ENCODE measurements around the gene UNK.
"Not testable (repeated sequence)": the region's sequence is repeated elsewhere in the genome, so short reads cannot be mapped to it uniquely, and the experiment has no call there.

The UNK gene

DNA sequence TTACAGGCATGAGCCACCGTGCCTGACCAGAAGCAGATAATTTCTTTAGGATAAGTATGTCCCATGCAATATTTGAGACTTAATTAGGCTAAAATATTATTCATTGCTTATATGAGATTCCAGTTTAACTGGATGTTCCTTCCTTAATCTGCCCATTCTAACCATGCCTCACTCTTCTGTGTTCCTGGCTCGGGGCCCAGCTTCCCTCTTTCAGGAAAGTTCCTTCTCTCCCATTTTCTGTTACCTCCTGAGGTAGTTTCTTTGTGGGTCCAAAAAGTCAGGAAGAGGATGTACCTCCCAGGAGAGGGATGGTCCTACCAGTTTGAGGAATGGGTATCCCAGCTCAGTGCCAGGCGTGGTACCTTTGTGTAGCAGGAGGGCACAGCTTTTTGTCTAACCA is 23.3 kb downstream of the UNK start:
- DNase-seq (ENCODE audit: low read depth): no peak

DNA sequence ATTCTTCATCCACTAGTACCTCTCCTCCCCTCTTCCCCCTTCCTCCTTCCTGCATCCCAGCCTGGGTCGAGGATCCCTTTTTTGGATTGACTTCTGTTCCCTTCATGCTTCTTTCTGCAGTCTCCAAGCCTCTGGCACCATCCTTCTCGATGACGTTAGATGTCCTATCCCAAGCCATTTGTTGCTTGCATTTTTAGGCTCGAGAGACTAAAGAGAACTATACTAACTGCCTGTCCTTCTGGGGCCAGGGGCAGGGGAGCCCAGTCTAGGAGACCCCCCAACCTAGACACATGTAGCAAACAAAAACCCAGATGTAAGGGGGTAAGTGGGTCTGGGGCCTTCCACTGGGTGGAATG is 23.9 kb downstream of the UNK start:
- DNase-seq (ENCODE audit: low read depth): no peak

DNA sequence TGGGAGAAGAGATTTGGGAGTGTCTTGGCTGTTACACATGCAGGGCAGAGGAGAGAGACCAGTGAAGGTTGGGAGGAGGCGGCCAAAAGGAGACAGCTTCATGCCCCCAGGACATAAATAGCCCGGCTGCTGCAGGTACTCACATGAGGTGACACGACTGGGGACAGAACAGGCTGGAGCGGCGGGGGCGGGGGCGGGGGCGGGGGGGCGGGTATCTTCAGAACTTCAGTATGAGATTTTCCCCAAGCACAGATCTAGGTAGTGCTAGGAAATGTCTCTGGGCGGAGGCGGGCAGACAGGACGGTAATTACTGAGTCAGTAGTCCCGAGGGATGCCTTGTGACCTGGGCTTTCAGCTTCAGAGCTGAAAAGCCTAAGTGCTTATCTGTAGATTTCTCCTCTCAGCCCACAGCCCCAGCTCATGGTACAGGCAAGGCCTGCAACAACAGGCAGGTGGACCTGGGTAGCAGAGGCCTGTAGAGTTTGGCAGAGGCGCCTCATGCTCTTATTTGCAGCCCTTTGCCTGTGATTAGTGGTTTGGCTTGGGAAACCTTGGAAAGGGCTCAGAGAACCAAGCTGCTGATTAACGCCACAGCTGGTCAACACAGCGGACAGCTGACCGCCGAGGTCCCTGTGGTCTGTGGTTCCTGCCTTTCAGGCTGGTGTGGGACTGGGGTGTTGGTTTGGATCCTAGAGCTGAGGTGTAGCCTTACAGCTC is 24.5 kb downstream of the UNK start:
- DNase-seq (ENCODE audit: low read depth): peak; percentile 51

GRCh38 chr17:75809631-75810111 is 25.1 kb downstream of the UNK start:
- DNase-seq (ENCODE audit: low read depth): no peak

GRCh38 chr17:75810216-75810615 is 25.6 kb downstream of the UNK start:
- DNase-seq (ENCODE audit: low read depth): no peak

GRCh38 chr17:75810756-75811155 is 26.1 kb downstream of the UNK start:
- DNase-seq (ENCODE audit: low read depth): not testable (repeated sequence)

DNA sequence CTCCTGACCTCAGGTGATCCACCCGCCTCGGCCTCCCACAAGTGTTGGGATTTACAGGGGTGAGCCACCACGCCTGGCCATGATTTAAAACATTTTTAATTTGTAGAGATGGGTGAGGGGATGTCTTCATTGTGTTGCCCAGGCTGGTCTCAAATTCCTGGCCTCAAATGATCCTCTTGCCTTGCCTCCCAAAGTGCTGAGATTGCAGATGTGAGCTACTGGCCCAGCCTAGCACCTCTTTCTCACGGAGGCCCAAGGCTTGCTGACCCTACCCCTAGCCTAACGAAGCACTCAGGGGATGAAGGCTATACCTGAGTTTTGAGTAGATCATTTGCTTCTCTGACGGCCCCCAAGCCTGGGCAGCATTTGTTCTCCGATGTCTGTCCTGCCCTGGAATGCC is 26.6 kb downstream of the UNK start:
- no peak for DNase-seq (ENCODE audit: low read depth)

GRCh38 chr17:75812096-75813013 is 27.7 kb downstream of the UNK start:
- no peak for DNase-seq (ENCODE audit: low read depth)

GRCh38 chr17:75813081-75814020 is 28.7 kb downstream of the UNK start:
- no peak for DNase-seq (ENCODE audit: low read depth)

GRCh38 chr17:75814021-75814395 is 29.4 kb downstream of the UNK start:
- DNase-seq (ENCODE audit: low read depth): no peak

GRCh38 chr17:75814900-75815373 is 30.3 kb downstream of the UNK start:
- DNase-seq (ENCODE audit: low read depth): peak; percentile 78

GRCh38 chr17:75815399-75815798 is 30.8 kb downstream of the UNK start:
- no peak for DNase-seq (ENCODE audit: low read depth)

DNA sequence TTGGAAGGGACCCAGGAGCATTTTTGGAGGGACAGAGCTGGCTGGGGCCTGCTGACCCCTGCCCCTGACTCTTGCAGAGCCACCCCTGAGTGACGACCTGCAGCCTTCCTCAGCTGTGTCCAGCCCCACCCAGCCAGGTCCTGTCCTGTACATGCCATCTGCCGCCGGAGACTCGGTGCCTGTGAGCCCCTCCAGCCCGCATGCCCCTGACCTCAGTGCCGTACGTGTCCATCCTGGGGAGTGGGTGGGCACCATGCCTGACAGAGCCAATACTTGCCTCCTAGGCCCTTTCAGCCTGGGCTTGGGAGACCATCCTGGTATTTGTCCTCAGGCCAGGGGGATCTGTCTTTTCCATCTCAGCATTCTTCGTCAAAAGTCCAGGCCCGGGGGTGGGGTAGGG is 32.1 kb downstream of the UNK start:
- no peak for DNase-seq (ENCODE audit: low read depth)

- DNase-seq (ENCODE audit: low read depth): no peak
These were observed 33.0 kb downstream of the UNK start for GRCh38 chr17:75817571-75817970.

- DNase-seq (ENCODE audit: low read depth): no peak
These were observed 33.8 kb downstream of the UNK start for GRCh38 chr17:75818326-75818885.

DNA sequence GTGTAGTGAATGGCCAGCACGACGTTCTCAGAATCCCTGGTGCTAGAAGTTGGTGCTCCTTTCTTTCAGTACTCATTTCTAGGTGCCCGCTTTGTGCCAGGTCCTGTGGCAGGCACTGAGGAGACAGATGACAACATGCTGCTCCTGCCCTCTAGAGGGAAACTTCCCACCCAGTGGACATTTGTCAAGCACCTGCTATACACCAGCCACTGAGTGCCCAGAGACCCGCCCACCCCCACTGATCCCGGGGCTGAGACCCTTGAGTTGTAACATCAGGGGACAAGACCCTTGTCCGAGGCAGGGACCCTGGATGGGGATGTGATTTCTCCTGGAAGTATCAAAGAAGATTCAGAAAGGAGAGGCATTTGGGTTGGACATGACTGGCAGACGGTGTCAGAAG is 34.5 kb downstream of the UNK start:
- no peak for DNase-seq (ENCODE audit: low read depth)

GRCh38 chr17:75819678-75820077 is 35.1 kb downstream of the UNK start:
- no peak for DNase-seq (ENCODE audit: low read depth)

DNA sequence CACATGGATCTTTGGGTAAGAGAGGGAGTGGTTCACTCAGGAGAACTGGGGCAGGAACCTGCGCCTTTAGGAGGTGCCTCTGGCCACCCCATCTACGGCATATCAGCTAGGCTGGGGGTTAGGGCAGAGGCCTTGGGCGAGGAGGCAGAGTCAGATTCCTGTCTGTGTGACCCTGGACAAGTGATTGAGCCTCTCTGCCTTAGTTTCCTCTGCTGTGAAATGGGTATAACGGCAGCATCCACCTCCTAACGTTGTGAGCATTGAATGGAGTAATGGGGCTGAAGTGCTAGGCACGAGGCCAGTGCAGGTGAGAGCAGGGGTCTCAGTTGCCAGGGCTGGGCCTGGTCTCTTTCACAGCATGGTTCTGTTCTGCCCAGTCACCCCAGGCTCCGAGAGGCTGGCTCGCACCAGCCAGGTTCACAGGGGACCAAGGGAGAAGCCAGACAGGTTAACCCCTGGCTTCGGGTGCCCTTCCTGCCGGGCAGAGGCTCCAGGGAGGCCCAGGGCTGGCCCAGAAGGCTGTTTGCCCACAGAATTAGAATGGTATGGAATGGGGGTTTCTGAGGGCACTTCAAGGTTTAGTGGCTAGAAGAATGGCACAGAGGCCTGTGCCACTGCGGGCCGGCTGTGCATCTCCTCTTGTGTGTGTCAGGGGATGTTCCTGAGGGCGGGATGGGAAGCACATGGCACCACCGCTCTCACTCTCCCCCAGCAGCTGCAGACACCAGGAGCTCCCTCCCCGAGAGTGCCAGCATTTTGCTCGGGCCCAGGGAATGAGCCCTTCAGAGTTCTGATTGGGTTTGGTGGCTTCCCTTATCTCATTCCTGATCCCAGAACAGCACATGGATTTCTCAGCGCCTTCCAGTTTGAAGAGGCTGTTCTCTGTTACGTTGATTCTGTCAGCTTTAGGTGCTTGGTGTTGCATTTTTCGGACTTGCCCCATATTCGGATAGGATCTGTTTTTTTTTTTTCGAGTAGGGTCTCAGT is 35.8 kb downstream of the UNK start:
- no peak for DNase-seq (ENCODE audit: low read depth)

- DNase-seq (ENCODE audit: low read depth): no peak
These were observed 36.9 kb downstream of the UNK start for GRCh38 chr17:75821552-75821951.

DNA sequence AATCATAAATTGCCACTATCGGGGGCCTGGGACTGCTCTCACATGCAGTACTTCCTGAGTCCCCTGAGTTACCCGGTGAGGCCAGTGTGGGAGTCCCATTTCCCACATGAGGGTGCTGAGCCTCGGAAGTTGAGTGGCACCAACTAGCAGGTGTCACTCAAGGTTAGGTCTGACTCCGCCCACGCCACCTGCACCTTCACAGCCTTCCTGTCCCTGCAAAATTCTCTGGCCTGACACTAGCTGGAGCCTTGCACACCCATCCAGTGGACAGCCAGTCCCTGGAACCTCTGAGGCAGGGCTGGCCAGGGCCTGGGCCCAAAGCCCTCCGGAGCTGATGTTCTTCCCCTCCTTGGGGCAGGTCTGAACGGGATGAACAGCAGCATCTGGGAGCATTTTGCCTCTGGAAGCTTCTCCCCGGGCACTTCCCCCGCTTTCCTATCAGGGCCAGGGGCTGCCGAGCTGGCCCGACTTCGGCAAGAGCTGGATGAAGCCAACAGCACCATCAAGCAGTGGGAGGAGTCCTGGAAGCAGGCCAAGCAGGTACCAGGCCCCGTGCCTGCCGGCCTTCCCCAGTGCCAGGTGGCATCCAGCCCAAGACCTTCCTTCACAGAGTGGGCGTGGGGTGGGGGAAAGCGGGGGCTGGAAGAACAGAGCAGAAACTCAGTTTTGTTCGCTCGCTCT is 37.7 kb downstream of the UNK start:
- no peak for DNase-seq (ENCODE audit: low read depth)
